ENCODE measurements around the gene RALGDS.

Gene RALGDS

DNA sequence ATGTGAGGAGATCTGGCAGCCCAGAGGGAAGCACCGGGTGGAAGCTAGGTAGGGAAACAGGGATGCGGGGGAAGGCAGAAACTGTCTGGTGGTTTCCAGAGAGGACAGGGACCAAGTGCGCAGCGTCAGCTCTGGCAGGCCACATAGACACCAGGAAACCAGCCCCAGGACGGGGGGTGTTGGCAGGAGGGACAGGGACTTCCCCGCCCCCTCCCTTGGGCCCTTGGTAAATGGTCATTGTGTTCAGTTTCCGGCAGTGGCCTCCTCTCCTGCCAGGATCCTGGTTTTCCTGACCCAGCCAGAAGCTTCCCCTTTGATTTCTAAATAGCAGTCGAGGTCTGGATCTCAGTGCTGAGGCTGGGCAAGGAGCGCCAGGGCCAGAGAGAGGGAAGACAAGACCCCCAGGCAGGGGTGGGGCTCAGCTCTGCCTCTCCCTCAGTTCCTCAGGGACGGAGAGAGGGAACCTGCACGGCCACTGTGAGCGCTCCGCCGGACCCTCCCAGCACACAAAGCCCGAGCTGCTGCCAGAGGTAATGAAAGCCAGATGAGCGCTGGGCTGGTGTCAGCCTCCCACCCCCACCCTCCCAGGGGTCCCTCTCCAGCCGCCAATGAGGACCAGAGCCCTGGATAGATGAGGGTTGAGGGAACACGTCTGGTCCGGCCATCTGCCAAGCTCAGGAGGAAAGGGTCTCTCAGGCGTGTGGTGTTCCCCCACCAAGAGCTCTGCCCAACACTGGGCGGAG lies 1.8 kb downstream of the RALGDS start:
- DNase-seq = peak; percentile 44

DNA sequence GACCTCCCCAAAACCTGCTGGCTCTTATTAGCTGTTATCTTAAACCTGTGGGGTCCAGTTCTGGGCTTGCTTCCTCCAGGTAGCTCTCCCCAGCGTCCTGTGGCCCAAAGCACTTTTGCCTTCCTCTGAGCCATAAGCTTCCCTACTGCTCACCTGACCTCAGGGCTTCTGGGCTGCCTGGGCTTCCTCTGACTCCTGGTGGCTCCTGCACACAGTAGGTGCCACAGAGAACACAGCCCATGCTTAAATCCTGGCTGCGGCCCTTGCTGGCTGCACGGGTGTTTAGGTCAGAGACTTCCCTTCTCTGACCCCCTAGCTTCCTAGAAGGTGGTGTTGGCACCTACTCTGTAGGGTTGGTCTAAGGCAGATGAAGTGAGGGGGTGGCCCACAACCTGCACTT lies 2.5 kb downstream of the RALGDS start:
- DNase-seq = no peak

DNA sequence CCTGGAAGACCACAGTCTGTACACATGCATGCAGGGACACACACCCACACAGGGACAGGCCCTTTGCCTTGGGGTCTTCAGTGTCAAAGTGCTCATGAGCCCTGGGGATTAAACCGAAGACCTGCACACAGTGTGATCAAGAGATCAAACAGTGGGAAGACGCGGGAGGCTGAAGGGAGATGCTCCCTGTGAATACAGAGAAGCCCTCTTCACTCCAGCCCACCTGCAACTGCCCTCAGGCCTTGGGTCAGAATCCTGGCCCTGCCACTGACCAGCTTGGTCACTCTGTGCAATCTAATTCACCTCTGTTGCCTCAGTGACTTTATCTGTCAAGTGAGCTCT lies 2.9 kb downstream of the RALGDS start:
- no peak for DNase-seq

DNA sequence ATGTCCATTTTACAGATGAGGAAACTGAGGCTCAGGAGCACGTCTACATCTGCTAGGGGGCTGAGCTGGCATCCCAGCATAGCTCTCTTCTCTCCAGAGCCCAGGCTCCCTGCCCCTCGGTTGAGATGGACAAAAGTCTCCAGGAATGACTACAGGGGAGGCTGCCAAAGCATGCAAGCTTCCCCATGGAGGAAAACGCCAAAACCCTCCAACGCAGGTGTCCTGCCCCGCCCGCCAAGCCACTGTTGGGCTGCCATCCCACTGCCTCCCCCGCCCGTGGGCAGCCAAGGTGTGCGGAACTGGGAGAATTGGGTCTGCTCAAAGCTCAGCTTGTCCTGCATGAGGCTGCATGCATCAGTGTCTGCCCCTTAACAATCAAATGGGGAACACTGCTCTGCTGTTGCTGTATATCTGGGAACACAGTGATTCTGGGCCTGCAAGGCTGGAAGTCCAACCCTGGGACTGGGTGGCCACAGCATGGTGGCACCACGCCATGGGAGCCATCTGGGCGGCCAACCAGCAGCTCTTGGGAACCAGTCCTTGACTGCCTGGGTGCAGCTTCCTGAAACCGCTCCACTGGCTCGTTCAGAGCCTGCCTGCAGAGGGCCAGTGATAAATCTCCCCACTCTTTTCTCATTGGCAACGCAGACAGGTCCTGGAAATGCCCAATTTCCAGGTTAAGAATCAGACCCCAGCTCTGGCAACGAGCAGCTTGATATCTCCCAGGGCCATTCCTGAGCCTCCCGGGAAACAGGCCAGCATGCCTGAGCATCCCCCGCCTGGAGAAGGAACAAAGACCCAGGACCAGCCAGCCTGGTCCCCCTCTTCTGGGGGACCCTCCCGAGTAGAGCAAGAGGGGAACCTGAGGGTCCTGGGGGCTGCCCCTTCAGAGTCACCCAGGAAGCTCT lies 3.5 kb downstream of the RALGDS start:
- DNase-seq = no peak

DNA sequence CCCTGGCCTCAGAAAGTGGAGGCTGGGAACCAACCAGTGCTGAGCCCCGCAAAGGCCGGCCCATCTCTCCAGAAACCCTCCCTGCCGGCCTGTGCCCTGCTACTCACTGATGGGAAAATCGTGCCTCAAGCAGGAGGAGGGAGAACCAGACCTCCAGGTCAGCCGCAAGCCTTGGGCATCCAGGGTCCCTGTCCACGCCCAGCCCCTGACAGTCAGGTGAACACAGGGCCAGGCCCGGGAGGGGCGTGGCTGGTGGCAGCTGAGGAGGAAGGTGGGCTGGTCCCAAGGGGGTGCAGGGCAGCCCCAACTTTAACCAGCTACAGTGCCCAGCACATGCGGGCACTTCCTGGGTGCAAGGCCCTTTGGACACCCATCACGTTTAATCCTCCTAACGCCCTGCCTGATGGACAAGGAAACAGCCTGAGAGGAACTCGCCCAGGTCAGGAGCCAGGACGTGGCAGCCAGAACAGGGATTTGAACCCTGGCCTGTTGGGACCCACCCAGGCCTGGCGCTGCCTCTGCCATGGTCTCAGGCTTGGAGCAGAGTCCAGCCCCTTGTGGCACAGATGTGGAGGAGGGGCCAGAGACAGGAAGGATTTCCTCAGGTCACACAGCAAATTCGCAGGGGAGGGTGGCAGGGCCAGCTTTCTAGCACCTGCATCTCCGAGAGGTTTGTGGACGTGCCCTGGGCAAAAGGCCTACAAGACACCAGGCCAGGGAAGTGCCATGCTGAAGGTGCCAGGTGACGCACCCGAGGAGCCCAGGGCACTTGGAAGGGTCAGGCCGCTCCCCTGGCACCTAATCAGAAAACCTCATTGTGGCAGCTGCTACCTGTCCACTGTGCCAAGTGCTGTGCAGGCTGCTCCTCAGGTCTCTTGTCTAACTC lies 4.5 kb downstream of the RALGDS start:
- no peak for DNase-seq

DNA sequence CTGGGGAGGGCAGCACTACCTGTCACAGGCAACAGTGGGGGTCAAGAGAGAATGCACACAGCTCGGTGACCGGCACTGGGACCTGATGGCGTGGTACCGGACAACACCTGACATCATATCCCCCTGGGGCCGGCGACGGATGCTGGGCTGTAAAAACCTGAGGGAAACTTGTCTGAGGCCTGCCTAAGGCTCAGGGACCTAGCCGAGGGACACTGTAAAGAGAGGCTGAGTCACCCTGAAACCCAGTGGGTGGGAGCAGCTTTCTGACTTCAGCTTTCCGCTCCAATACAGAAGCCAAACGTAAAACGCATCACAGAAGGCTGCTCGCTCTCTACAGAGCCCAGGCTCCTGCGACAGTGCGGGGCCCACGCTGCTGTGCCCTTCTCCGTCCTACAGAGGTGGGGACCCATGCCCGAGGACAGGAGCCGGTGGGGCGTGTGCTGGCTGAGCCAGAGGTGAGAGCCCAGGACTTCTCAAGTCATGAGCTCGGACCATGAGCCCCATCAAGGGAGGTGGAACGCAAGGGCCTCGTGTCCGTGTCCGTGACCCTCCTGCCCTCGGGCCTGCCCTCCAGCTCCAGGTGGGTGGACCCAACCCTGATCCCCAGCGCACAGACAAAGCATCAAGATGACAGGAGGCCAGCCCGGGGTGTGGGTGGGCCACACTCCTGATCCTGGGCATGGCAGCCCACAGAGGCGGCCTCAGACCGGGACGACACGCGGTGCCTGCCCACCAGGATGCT lies 5.3 kb downstream of the RALGDS start:
- DNase-seq = peak; percentile 62

DNA sequence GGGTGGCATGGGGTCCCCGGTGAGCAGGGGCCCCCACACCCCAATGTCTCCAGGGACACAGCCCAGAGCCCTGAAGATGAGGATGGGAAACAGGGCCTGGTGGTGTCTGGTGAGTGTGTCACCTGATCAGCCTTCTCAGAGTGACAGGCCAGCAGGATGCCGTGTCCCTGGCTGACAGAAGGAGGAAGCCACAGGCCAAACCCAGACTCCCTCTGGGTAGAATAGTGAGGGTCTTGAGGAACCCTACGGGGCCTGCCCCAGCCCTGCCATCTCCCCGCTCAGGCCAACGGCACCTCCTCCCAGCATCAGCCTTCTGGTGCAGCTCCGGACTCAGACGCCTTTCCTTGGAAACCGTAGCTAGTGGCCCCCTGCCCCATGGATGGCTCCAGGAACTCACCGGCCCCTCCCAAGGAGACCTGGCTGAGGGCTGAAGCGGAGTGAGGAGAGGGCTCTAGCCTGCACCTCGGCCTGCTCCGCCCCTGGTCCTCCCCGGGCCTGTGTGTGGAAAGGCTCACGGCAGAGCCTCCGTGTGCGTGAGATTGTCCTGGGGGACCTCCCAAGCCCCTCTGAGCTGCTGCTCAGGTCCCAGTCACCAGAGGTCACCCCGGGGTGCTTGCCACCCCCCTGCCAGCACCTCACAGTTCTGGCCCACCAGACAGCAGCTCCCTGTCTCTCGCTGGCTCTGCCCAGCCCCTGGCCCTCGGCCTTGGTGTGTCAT lies 6.0 kb downstream of the RALGDS start:
- DNase-seq = no peak

DNA sequence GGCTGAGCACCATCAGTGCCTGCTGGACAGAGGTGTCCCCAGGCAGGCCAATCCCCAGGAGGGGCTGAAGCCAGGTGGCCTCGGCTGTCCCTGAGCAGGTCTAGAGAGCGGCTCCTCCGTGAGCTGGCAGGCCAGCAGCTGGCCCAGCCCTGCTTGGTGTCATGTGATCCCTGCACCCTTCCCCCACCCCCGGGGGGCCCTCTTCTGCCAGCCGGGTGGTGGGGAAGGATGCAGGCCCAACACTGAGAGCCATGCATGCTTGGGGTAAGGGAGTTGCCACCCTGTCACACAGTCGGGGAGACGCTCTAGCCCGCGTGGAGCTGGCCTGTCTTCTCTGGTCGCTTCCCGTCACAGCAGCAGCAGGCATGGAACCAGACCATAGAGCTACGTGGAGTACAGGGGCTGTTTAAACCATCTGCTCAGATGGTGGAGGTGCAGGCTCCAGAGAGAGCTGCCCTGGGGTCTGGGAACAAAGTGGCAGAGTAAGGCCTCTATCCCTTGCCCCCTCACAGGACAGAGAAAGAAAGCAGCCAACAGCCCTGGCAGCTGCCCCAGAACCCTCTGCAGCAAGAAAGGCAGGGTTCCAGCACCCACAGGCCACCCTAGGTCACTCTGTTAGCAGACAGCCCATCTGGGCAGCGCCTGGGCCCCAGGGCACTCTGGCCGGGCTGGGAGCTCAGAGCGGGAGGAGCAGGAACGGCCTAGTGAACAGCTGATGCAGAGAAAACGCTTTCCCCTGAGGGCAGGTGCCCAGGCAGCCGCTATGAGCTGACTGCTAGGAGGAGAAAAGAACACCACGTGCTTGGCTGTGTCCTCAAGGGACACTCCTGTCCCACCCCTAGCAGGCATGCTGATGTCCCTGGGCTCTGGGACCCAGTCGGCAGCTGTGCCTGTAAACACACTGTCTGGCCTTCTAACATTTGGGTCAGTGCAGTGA lies 6.8 kb downstream of the RALGDS start:
- peak; percentile 42 for DNase-seq

DNA sequence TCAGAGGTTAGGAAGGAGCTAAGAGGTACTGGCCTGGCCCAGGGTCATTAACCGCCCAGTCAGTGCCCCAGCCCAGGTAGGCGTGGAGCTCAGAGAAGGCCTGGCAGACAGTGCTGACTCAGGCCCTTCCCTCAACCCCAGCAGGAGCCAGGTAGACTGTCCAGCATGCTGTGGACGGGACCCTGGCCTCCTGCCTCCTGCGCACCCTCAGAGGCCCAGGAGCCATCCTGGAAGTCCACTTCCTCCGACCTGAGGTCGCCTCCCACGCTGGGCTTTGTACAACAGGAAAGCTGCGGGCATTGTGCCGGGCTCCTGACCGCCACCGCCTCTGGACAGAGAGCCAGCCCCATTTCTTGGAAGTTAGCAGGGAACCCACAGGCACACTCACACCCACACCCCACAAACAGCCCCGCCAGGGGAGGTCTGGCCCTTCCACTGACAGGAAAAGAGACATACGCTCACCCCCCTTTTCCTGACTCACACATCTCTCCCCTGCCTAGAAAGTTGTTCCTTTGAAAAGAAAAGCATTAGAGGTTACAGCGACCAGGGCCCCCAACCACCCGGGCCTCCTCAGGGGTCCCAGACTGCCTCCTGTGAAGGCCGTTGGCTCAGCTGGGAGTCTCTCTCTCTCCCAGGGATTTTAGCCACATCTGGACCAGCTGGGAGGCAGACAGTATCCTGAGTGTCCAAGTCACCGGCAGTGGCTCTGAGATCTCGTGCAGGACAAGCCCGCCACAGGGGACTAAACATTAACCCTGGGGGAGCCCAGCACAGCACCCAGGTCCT lies 7.7 kb downstream of the RALGDS start:
- no peak for DNase-seq

DNA sequence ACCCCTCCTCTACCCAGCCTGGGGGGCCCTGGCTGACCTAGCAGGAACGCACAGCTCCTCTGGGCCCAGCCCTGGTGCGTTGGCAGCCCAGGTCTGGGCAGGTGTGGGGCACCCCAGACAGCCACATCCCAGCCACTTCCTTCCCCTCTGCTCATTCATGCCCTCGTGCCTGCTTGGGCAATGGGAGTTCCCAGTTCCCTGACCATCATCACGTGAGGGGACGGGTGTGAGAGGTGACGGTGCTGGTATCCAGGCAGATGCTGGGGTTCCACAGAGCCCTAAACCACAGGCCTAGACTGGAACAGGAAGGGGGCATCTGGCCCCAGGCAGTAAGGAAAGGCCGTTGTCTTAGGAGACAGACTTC lies 8.4 kb downstream of the RALGDS start:
- DNase-seq = no peak

DNA sequence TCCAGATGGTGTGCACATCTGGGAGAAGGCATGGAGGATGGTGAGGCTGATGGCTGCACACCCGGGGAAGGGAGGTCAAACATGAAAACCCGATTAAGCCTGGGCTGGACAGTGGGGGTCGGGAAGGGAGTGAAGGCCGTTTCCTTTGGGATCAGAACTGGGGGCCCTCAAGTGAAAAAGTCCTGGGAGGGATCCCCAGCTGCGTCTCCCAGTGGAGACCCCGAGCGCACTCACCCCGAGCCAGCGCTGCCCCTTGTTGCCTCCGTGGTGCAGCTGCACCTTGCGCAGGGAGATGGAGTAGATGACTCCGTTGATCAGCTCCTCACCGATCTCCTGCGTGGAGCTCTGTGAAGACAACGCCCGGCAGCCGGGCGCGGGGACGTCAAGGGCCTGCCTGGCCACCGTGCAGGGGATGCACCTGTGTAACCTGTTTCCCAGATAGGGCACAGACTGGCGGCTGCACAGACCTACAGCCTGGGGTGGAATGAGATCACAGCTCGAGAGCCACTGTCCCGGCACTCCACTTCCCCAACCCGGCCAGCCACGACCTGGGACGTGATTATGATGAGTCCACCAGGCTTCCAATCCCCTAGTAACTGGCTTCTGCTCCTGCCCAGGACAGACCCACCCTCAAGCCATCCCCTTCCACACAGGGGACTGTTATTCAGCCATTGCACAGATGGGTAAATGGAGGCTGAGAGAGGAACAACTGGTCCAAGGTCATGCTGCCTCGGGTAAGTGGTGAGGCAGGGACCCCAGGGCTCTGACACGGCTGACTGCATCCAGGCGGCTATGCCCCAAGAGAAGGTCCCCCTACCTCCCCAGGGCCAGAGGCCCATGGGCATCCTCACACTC lies 9.0 kb downstream of the RALGDS start:
- no peak for DNase-seq

DNA sequence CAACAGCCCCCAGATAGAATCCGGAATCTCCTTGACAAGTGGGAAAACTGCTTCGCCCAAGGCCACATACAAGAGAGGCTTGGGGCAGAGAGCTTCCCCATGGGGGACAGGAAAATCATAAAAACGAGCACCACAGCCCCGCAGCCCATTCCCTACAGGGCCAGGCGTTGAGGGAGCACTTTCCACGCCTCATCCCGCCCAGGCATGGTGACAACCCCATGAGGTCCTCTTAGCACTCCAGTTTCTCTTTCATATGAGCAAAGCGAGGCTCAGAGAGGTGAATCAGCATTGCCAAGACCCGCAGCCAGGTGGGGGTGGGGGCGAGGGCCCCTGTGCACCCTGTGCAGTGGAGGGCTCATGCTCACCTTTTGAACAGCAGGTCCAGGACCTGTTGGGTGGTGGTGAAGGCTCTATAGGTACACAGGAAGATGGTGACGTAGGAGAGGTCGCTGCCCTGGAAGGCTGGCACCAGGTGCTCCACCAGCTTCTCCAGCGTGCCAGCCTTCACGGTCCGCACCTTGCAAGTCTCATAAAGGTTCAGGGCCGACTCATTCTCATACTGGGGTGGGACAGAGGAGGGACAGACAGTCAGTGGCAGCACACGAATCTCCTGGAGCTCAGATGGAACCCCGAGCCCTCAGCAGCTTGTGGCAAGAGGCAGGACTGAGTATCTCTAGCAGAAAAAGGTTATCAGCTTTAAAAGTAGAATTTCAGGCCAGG lies 10.9 kb downstream of the RALGDS start:
- DNase-seq = no peak

DNA sequence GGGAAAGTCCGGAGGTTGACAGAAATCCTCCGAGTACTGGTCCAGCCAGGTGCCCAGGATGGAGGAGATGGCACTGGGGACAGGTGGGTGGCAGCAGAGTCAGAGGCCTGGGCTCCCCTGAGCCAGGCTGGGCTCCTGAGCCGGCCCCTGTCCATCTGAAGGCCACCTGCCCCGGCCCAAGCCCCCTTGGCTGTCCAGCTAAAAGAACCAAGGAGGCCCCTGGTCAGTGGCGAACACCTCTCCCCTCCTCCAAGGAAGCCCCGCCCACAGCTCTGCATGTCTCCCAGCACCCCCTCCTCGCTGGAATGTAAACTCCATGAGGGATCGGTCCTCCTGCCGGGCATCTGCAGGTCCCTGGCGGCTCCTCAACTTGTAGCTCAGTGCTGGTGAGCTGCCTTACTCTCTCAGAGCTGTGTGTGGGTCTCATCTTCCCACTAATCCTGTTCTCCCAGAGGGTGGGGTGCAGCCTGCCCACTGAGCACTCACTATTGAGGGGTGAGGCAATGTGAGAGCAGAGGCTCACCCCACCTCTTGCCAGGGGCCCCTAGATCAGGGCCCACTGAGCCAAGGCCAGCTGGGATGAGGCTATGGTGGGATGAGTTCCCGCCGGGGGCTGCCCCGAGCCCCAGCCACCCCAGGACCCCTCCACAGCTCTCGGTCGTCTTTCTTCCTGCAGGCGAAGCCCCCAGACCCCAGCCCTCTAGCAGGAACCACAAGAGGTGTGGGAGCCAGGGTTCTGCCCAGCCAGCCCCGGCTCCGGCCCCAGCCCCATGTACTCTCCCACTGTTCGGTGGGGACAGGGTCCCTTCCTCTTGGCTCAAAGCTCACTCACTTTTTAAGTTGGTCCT lies 12.0 kb downstream of the RALGDS start:
- no peak for DNase-seq

DNA sequence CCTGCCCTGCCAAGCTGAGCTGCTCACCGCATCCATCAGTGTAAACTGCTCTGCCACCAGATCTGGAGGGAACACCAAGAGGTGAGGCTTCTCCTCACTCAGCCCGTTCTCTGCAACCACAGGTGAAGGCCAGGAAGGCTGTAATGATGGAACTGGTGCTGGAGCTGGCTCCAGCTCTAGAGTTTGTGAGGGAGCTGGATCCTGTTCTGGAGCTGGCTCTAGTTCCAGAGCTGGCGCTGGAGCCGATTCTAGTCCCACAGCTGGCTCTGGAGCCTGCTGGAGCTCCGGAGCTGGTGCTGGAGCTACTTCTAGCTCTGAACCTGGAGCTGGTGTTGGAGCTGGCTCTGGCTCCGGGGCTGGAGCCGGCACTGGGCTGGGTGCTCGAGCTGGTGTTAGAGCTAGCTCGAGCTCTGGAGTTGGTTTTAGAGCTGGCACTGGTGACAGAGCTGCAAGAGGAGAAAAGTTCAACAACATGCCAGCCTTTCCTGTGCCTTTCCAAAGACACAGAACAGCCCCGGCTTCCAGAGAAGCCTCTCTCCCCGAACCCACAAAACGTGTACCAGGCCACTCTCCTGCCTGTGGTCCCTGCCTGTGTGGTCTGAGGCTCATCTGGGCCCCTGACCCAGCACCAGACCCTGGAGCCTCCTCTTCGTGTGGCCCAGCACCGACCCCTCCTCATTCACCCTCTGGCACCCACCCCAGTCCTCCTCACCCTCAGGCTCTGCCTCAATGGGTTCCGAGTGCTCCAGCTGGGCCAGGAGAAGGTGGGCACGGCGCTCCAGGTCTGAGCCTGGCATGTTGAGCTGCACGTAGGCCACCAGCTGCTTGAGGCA lies 12.9 kb downstream of the RALGDS start:
- no peak for DNase-seq

DNA sequence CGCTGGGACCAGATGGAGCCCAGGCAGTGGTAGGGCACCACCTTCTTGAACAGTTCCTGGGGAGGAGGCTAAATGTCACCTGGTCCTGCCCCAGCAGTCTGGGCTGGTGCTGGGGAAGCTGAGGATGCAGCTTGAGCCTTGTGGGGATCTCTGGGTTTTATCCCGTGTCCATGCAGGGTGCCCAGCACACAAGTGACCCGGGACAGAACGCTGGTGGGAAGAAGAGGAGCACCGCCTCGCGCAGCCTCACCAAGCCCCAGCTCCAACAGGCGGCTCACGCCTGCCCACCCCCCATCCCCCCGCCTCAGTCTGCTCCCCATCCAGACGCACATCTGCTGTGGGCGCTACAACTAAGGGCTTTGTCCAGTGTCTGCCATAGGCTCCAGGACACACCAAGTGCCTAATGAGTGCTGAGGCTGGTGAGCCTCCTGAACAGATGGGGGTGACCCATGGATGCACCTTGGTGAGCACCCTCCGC lies 13.8 kb downstream of the RALGDS start:
- no peak for DNase-seq

Measured in fibroblast of skin of back (primary cell).